GM21619 (cell line): ENCODE data around the gene RAP1A.

Experiments used
- ATAC-seq: cut with Tn5 transposase; IDR thresholded peaks from one replicate; pipeline ENCODE4 v1.9.1; 2021; ENCODE audit not compliant: unreplicated experiment

Gene RAP1A

DNA sequence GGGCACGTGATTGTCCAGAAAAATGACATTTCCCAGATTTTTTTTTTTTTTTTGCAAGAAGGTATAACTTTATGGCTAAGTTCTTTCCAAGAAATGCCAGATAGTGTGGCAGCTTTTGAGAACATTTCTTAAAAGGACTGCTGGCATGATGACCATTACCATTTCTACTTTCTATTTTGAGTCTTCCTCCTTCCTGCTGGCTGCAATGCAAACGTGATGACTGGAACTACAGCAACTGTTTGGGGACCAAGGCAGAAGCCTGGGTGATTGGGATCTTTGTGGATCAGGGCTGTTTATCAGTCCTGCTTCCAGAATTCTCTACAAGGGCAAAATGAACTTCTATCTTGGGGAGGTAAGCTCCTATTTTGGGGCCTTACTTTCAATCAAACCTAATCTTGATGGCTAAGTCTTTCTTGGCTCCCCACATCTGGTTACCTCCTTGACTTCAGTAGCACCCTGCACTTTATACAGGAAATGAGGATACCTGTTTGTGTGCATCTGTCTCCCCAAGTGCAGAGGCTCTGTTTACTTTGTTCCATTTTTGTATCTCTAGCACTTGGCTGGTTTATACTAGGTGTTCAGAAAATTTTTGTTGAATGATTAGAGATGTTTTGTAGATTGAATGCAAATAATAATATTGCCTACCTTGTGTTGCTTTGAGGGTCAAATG lies 132.5 kb downstream of the RAP1A start:
- no peak for ATAC-seq

DNA sequence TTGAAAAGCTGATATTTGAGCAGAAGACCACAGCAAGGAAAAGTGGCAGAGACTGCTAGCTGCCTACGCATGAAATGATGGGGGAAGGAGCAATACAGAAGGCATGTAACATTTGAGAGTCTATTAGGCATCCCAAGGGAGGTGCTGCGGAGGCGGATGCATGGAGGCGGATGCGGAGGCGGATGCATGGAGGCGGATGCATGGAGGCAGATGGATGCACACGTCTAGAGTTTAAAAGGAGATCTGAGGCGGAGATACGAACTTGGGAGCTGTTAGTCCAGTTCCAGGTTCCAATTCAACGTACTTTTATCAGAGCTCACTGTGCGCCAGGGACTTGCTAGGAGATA lies 135.4 kb downstream of the RAP1A start:
- ATAC-seq = peak; percentile 3

DNA sequence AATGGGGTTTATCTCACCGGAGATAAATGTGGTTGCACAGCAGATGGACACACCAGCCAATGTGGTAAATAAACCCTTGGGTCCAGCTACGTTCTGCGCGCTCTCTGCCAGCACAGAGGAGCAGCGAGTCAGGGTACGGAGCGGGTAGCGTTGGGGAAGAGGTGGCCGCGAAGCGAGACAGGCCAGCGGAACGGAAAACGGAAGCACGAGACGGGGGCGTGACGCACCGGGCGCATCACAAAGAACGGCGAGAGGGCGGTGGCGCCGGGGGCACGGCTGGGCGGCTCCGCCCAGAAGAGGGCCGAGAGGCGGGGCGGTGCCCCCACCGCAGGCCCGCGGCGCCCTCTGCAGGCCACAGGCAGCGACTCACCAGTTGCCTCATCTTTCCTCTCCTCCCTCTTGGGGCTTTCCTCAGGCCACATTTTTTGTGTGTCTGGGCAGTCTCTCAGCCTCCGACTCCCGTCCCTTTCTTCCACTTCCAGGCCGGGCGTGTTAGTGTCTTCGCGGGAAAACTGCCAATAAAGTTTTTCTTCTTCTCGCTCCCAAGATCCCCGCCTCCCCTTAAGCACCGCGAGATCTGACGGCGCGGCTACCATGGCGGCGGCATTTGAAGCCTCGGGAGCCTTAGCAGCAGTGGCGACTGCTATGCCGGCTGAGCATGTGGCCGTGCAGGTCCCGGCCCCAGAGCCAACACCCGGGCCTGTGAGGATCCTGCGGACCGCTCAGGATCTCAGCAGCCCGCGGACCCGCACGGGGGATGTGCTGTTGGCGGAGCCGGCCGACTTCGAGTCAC lies 135.9 kb downstream of the RAP1A start, which contains the start of gene DDX20:
TSS of gene DDX20 (plus strand) at position 571 of the 793 bp plus-strand sequence. CDS start at position 595, 24 bp downstream.
- ATAC-seq = peak; percentile 85

DNA sequence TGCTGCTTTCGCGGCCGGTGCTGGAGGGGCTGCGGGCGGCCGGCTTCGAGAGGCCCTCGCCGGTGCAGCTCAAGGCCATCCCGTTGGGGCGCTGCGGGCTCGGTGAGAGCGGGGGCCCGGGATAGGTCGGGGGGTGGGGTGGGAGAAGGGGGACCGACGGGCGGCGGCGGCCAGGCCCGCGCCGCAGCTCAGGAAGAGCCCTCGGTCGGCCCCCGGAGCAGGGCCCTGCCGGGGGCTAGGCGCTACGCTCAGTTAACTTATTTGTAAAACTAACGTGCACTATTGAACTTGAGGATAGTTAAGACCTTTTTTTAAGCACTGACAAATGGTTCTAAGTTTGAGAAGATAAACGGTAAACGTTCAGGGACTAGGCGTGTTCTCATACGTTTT lies 136.5 kb downstream of the RAP1A start:
- peak; percentile 13 for ATAC-seq

DNA sequence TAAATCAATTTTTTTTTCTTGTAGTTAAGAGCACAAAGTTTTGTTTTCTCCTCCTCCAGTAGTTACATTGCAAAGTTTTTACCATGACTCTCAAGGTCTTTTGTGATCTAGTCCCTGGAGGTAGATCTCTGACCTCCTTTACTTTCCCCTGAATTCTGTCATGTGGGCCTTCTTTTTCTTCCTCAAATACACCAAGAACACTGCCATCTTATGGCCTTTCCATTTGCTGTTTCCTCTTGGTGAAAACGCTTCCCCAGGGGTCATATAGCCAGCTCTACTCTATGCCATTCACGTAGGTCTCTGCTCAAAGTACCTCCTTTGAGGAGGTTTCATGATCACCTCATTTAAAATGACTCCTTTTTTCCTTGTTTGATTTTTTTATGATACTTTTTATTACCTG lies 138.8 kb downstream of the RAP1A start:
- no peak for ATAC-seq

DNA sequence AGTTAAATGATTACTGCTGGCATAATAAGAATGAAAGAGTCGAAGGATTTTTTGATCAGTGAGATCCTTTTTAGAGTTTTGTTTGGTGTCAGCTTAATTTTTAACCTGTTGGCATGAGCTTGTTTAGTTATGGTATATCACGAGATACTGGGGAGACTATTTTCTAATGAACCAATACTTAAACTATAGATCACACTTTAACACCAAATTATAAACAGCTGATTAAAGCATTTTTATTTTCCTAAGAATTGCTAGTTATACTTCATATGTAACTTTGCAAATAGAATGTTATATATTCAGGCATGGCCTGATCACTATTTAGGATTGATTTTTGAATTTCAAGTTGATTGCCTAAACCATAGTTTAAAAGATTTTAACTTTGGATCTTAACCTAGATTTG lies 142.1 kb downstream of the RAP1A start:
- no peak for ATAC-seq

DNA sequence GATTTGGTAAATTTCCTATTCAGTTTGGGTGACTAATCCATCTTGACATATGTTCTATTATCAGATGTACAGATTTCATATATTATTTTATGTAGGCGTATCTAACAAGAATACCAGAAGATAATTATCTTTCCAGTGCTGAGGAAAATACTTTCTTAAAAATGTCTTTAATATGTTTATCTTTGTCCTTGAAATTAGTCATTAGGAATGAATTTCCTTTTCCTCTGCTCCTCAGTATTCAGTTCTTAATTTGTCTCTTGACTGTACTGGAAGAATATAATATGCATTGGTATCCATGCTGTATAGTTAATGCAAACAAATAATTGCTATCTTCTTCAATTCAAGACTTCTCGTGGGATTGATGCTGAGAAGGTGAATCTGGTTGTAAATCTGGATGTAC lies 142.7 kb downstream of the RAP1A start:
- ATAC-seq = no peak
